HG03354 (cell line): ENCODE measurements around the gene SCAMP1.
A peak's percentile ranks its signal among the peaks of the same experiment; 100 is the strongest.
"Not testable (repeated sequence)": the region's sequence is repeated elsewhere in the genome, so short reads cannot be mapped to it uniquely, and the experiment has no call there.

Experiments
- ATAC-seq: cut with Tn5 transposase; IDR thresholded peaks from one replicate; pipeline ENCODE4 v1.9.1; 2021; ENCODE audit warnings: mild to moderate bottlenecking; ENCODE audit not compliant: unreplicated experiment, poor library complexity, severe bottlenecking

Gene SCAMP1, protein sequence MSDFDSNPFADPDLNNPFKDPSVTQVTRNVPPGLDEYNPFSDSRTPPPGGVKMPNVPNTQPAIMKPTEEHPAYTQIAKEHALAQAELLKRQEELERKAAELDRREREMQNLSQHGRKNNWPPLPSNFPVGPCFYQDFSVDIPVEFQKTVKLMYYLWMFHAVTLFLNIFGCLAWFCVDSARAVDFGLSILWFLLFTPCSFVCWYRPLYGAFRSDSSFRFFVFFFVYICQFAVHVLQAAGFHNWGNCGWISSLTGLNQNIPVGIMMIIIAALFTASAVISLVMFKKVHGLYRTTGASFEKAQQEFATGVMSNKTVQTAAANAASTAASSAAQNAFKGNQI

DNA sequence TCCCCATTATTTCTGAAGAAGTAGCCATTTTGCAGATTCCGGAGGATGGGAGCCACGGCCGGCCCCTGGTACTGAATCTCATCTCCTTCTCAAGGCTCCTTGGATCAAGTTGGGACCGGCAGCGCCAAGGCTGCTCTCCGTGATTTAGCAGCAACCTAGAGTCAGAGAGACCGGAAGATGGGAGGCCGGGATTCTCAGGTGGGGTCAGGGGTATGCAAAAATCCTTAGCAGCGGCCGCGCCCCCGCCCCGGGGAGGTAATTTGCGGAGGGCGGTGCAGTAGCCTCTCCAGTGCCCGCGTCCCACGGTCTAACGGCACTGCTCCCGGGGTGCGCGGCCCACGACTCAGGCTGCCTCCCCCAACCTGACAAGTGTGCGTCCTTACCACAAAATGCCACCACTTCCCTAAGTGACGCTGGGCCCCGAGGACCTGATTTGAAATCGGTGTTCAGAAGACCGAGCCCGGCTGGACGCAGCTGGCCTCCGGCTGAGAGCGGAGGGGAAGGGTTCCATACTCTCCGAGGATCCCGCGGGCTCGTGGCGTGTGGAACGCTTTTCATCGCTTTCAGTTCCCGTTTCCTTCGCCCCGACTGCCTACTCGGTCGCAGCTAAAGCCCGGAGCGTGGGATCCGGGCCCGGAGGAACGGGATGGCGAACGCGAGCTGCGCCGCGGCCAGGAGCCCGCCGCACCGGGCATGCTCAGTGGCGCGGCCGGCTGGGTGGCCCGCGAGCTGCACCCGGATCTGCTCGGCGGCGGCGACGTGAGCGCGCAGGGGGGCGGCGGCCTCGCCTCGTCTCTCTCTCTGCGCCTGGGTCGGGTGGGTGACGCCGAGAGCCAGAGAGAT is at the start of gene SCAMP1:
Gene SCAMP1 (plus strand): TSS at position 787 of the 843 bp plus-strand sequence. CDS start 55 bp downstream, at position 842.
- peak; percentile 81 for ATAC-seq

- ATAC-seq = no peak
Measured at GRCh38 chr5:78317515-78317914, 42.9 kb upstream of the SCAMP1 start.

DNA sequence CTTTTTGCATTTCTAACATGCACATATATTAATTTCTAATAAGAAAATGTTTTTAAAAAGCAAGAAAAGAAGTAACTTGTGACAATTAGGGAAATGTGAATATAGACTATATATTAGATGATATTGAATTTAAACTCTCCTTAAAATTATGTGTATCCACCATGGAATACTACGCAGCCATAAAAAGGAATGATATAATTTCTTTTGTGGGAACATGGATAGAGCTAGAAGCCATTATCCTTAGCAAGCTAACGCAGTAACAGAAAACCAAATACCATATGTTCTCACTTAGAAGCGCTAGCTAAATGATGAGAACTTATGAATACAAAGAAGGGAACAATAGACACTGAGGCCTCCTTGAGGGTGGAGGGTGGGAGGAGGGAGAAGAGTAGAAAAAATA is 42.1 kb upstream of the SCAMP1 start:
- no peak for ATAC-seq

DNA sequence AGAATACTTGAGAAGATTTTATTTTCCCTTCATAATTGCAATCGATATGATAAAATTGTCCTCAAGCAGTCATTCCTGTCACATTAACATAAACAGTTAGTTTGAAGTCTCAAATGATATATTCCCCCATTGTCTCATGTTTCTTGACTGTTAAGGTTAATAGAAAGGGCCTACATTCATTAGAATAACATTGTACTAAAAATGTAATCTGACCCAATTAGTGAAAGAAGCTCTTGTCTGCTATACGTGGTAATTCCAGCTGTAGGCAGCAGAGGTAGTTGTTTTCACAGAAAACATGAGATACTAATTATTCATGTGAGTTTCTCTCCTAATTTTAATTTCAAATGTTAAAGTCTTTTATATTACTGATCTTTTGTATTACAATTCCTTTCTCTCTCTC is 40.0 kb upstream of the SCAMP1 start:
- ATAC-seq = no peak

DNA sequence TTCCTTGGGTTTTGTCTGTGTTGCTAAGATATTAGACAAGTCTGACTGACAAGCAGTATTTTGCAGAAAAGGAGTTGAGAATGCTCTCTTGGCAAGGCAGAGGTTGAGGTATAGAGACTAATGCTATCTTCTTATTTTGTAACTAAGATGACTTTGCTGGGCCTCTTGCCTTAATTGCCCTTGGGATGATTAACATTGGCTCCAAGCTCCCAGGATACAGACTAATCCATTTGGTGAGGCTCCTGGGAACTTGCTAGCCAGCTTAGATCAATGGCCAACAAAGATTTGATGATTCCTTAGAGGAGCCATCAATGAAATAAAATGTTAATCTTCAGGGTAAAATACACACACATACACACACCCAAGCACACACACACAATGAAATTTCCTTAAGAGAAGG is 37.2 kb upstream of the SCAMP1 start:
- no peak for ATAC-seq

DNA sequence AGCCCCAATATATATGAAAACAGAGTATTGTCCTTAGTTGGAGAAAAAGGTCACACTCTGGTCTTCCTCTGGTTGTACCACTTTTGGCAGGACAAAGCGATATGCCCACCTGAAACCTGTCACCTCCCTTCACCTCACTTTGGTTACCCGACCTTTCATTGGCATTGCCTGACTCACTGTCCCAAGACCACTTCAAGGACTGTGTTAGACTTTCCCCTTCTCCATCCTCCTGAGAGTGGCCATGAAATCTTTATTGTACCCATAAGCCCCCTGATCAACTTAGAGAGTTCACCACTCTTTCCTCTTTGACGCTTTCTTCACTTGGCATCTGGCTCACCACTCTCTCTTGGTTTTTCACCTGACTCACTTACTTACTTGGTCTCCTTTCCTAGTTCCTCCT is 33.5 kb upstream of the SCAMP1 start:
- ATAC-seq = no peak

DNA sequence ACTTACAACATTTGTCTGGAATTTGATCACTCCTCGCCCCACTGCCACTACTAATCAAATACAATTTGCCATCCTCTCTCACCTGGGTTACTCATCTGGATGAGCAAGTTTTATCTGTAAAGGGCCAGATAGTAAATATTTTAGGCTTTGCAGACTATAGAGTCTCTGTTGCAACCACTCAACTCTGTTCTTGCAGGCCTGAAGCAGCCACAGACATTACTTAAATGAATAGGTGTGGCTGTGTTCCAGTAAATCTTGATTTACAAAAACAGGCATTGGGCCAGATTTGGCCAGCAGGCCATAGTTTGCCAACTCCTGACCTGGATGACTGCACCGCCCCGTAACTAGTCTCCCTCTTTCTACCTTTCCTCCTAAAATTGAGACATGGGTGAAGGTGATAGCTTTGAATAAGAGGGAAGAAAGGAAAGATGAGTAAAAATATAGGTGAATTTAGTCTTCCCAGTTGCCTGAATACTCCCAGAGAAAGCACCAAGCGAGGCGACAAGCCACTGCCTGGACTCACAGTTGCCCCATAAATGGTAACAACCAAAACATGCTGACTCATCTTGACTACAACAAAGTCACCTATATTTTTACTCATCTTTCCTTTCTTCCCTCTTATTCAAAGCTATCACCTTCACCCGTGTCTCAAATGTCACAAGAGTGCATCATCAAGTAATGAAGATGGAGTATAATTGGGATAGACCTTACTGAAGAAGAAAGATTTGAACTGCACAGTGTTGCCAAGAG is 32.5 kb upstream of the SCAMP1 start:
- no peak for ATAC-seq

GRCh38 chr5:78328585-78329173 is 31.7 kb upstream of the SCAMP1 start:
- no peak for ATAC-seq

DNA sequence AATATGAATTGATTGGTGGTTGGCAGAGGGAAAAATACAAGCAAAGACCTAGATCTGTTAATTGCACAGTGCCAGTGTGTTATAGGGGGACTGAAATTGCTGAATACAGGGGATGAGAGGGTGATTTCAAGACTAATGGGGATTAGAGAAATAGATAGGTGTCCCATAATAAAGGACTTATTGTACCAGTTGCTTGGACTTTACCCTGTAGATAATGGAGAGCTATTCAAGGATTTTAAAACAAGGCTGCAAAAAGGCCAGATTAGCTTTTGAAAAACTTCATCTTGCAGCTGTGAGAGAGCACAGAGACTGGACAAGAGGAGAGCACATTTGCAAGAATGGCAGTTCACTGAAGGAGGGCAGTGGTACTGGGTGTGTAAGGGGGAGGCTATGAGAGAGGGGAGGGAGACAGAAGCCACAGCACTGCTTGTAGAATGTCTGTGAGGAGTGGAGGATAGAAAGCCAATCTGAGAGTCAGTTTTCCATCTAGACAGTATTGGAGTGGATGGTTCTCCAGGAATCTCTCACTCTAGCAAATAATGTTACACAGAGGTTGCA is 28.8 kb upstream of the SCAMP1 start:
- ATAC-seq = no peak

- ATAC-seq = no peak
Measured at GRCh38 chr5:78334811-78335210, 25.6 kb upstream of the SCAMP1 start.

GRCh38 chr5:78335976-78336375 is 24.4 kb upstream of the SCAMP1 start:
- no peak for ATAC-seq

DNA sequence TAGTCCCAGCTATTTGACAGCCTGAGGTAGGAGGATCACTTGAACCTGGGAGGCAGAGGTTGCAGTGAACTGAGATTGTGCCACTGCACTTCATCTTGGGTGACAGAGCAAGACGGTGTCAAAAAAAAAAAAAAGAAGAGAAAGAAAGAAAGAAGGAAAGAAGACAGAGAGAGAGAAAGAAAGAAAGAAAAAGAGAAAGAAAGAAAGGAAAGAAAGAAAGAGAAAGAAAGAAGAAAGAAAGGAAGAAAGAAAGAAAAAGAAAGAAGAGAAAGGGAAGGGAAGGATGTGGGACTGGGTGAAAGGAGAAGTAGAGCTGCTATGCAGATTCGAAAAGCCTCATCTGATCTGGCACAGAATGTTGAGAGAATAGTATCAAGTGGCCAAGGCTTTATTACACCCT is 23.7 kb upstream of the SCAMP1 start:
- no peak for ATAC-seq

GRCh38 chr5:78339617-78340436 is 20.6 kb upstream of the SCAMP1 start:
- no peak for ATAC-seq

DNA sequence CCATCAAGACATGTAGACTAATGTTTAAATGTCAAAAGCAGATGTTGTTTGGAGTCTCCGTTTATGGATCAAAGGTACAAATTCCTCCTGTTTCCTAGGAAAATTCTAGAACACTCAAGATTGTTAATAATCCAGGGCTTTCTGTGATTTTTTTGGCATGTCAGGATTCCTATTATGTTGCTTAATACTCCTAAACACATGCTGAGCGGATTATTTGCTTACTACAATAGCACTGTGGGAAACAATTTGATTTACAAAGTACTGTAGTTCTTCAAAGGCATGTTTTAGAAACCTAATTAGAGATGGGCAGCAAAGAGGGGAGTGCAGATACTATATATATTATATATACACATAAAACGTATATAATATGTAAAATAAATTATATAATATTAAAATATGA is 19.0 kb upstream of the SCAMP1 start:
- no peak for ATAC-seq

DNA sequence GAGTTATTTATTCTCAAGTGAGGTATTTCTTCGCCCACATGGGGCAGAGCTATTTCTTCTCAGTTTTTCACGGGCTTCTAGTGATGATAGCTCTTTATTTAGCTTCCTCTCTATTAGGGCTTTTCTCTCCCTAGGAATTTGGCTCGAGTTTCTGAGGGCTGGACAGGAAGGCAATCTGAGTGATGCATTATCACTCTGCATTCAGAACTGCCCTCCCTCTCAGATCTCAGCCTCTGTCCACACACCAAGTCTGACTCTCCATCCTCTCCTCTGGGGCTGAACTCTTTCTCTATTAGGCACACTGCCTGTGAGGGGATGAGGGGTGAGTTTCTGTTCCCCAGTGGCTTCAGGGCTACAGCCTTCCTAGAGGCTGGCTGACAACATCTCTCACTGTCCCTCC is 14.9 kb upstream of the SCAMP1 start:
- no peak for ATAC-seq

DNA sequence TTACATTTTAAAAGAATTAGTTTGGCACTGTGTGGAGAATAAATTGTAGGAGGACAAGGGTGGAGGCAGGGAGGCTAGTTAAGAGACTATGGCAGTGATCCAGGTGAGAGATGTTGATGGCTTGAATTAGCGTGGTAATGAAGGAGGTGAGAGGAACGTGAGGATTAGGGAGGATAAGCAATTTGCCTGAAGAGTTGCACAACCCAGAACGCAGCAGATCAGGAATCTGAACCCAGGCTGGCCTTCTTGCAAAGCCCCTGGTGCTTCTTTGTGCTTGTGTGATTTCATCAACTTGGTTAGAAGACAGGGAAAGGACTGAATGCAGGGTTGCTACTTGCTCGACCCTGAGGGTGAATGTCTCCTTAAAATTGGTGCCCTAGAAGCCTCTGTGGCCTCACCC is 6.9 kb upstream of the SCAMP1 start:
- ATAC-seq = no peak

GRCh38 chr5:78354066-78354670 is 6.2 kb upstream of the SCAMP1 start:
- no peak for ATAC-seq

DNA sequence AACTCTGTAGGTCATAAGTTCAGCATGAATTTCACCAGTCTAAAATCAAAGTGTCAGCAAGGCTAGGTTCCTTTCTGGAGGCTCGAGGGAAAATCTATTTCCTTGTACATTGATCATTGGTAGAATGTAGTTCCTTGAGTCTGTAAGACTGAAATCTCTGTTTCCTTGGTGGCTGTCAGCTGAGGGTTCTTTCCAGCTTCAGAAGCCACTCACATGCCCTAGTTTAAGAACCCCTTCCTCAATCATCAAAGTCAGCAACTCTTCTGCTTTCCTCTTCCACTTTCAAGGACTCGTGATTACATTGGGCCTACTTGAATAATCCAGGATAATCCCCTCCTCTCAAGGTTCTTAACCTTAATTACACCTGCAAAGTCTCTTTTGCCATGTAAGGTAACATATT is 4.9 kb upstream of the SCAMP1 start:
- ATAC-seq = no peak

DNA sequence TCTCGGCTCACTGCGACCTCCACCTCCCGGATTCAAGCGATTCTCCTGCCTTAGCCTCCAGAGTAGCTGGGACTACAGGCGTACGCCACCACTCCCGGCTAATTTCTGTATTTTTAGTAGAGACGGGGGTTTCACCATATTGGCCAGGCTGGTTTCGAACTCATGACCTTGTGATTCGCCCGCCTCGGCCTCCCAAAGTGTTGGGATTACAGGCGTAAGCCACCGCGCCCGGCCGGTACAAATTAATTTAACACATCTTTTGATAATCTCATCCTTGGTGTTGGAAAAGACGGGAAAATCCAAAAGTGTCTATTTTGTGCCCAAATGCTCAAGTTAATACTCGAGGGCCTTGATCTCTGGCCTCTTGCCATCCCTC is 974 bp upstream of the SCAMP1 start:
- ATAC-seq = not testable (repeated sequence)
